ENCODE measurements around the gene WDFY4.

GRCh38 chr10:48695636-48696534 lies 11.2 kb downstream of the WDFY4 start:
- TF ChIP-seq ZFP30 (CRISPR knock-in tag; IDR thresholded peaks at IDR 0.05) = no peak
- TF ChIP-seq, protein P1, sequence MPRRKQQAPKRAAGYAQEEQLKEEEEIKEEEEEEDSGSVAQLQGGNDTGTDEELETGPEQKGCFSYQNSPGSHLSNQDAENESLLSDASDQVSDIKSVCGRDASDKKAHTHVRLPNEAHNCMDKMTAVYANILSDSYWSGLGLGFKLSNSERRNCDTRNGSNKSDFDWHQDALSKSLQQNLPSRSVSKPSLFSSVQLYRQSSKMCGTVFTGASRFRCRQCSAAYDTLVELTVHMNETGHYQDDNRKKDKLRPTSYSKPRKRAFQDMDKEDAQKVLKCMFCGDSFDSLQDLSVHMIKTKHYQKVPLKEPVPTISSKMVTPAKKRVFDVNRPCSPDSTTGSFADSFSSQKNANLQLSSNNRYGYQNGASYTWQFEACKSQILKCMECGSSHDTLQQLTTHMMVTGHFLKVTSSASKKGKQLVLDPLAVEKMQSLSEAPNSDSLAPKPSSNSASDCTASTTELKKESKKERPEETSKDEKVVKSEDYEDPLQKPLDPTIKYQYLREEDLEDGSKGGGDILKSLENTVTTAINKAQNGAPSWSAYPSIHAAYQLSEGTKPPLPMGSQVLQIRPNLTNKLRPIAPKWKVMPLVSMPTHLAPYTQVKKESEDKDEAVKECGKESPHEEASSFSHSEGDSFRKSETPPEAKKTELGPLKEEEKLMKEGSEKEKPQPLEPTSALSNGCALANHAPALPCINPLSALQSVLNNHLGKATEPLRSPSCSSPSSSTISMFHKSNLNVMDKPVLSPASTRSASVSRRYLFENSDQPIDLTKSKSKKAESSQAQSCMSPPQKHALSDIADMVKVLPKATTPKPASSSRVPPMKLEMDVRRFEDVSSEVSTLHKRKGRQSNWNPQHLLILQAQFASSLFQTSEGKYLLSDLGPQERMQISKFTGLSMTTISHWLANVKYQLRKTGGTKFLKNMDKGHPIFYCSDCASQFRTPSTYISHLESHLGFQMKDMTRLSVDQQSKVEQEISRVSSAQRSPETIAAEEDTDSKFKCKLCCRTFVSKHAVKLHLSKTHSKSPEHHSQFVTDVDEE (CRISPR knock-in tag; IDR thresholded peaks at IDR 0.05) = no peak
- no peak for TF ChIP-seq GLIS3 (CRISPR knock-in tag; IDR thresholded peaks at IDR 0.05)
- no peak for TF ChIP-seq OSR1 (CRISPR knock-in tag; IDR thresholded peaks at IDR 0.05)
- TF ChIP-seq ZFP3 (CRISPR knock-in tag; IDR thresholded peaks at IDR 0.05) = no peak
- no peak for TF ChIP-seq CSDC2 (CRISPR knock-in tag; IDR thresholded peaks at IDR 0.05)
- no peak for TF ChIP-seq BACH2 (CRISPR knock-in tag; IDR thresholded peaks at IDR 0.05; ENCODE audit: borderline replicate concordance)
- TF ChIP-seq PPARA (CRISPR knock-in tag; IDR thresholded peaks at IDR 0.05; ENCODE audit: borderline replicate concordance) = no peak
- no peak for TF ChIP-seq ISL1 (CRISPR knock-in tag; IDR thresholded peaks at IDR 0.05)
